Skeletal muscle tissue (tissue), 4 donors: ENCODE data around the gene RIPK4. TPM values are rescaled to one million over a fixed set of nuclear protein-coding genes. Genes with fewer than 3 reads are reported as not detected.

Experiments used
- H3K27ac ChIP-seq: one replicate; pipeline ENCODE4 v1.7.0; 2013; ENCODE audit warnings: mild to moderate bottlenecking, low read depth, low read length, inconsistent platforms
- H3K27me3 ChIP-seq, 3 donors: one replicate each; pipeline ENCODE4 v1.7.0; 2013; ENCODE audit warnings: low read length in 3 of 3; ENCODE audit not compliant: control insufficient read depth in 3 of 3, insufficient read depth in 3 of 3
- H3K36me3 ChIP-seq, 3 donors: one replicate each; pipeline ENCODE4 v1.7.0; 2013; ENCODE audit warnings: low read length in 3 of 3; ENCODE audit not compliant: control insufficient read depth in 3 of 3, insufficient read depth in 3 of 3
- H3K4me1 ChIP-seq, 3 donors: one replicate each; pipeline ENCODE4 v1.7.0; 2013; ENCODE audit warnings: low read length in 3 of 3, mild to moderate bottlenecking in 3 of 3; ENCODE audit not compliant: control insufficient read depth in 3 of 3, insufficient read depth in 3 of 3
- H3K4me3 ChIP-seq, 3 donors: one replicate each; pipeline ENCODE4 v1.7.0; 2013; ENCODE audit warnings: low read length in 3 of 3
- H3K9ac ChIP-seq, 3 donors: one replicate each; pipeline ENCODE4 v1.7.0; 2013; ENCODE audit warnings: low read length in 3 of 3, mild to moderate bottlenecking in 3 of 3, moderate library complexity in 2 of 3, low read depth in 1 of 3
- H3K9me3 ChIP-seq, 3 donors: one replicate each; pipeline ENCODE4 v1.7.0; 2013; ENCODE audit warnings: low read length in 3 of 3; ENCODE audit not compliant: control insufficient read depth in 3 of 3
- total RNA-seq: library from RNA; depleted of rRNA; stranded (reverse); fragments of >200 nt; gene quantifications from one replicate; pipeline ENCODE4 v1.2.3, GENCODE V29; 2014
- donor health status: Osteomylitis.

Gene RIPK4
- total RNA-seq, 1 donor from 2014 or later: under 0.01 TPM

DNA sequence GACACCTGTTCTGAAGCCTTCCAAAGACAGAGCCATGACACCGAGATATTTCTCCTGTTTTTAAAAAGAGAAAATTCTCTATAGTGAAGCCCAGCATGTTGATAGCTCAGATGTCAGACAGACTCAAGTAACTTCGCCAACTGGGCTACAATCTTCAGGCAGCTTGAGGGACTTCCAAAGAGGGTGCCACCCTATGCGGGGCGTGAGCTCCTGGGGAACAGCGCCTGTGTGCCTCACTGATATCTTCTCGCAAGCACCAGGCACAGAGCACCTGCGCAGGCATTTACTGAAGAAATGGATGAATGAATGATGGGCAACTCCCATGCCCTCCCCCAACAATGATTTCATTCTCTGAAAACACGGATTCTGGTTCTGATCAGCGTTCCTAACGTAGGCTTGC, 17.6 kb downstream of the RIPK4 start:
- no peak overlapping the region for H3K4me3 ChIP-seq
- H3K9me3 ChIP-seq: no peaks in the 10 kb centered on the region
- no peak overlapping the region for H3K27ac ChIP-seq
- no peaks in the 10 kb centered on the region for H3K4me1 ChIP-seq
- H3K9ac ChIP-seq: no peak overlapping the region
- H3K27me3 ChIP-seq: peaks cover 7 to 36% (median 21%) of the 10 kb centered on the region in 3 donors
- no peaks in the 10 kb centered on the region for H3K36me3 ChIP-seq

DNA sequence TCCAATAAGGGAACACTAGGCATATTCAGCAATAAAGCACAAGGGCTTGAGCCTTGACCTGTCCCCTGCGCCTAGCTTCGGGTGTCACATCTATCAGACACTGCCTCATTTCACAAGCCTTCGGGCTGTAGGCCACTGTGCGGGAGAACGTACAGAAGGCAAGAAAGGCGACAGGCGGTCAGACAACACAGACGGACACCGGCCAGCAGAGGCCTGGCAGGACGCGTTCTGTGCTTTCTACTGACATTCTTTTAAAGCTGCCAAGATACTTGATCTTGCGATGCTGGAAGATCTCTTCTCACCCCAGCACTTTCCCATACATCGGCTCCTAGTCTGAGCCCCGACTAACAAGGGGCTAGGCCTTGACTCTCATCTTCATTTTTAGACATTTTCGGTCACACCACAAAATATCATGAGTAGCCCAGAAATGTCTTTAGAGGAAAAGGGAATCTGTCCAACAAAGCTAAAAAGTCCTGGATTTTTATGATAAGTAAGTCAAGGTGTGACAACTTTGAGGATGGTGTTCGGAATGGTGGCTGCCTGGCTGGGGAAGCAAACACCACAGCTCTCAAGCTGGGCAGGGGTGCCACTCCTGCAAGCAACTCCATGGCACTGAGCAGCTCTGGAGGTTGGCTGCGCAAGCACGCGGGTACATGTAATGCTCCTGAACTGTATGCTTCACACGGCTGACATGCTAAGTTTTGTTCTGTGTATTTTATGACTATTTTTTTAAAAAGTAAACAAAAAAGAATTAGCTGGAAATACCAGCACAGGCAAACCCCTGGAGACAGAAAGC, 18.7 kb downstream of the RIPK4 start:
- H3K9ac ChIP-seq: no peak overlapping the region

DNA sequence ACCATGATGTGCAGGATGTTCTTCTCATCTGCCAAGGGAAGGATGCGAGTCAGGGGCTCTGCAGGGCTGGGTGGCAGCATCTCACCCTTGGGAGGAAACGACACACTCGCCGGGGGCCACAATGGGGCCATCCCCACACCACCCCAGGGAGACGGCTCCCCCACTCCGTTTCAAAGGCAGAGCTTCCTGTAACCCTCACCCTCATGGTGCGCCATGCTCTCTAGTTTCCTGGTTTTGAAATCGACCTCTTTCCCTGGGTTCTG, 20.2 kb downstream of the RIPK4 start:
- H3K9ac ChIP-seq: no peak overlapping the region
- peaks cover 16 to 51% (median 40%) of the 10 kb centered on the region in 3 donors for H3K27me3 ChIP-seq
- no peaks in the 10 kb centered on the region for H3K36me3 ChIP-seq
- H3K9me3 ChIP-seq: no peaks in the 10 kb centered on the region
- no peak overlapping the region for H3K27ac ChIP-seq
- H3K4me3 ChIP-seq: no peak overlapping the region
- no peaks in the 10 kb centered on the region for H3K4me1 ChIP-seq

More for the DNA sequence above, 18.7 kb downstream of the RIPK4 start:
- Histone ChIP-seq H3K9me3 (no peaks in the 10 kb centered on the region), H3K36me3 (no peaks in the 10 kb centered on the region), H3K4me3 (no peak overlapping the region), H3K27ac (no peak overlapping the region), H3K4me1 (no peaks in the 10 kb centered on the region), H3K27me3 (peaks cover 11 to 47% (median 30%) of the 10 kb centered on the region in 3 donors)

DNA sequence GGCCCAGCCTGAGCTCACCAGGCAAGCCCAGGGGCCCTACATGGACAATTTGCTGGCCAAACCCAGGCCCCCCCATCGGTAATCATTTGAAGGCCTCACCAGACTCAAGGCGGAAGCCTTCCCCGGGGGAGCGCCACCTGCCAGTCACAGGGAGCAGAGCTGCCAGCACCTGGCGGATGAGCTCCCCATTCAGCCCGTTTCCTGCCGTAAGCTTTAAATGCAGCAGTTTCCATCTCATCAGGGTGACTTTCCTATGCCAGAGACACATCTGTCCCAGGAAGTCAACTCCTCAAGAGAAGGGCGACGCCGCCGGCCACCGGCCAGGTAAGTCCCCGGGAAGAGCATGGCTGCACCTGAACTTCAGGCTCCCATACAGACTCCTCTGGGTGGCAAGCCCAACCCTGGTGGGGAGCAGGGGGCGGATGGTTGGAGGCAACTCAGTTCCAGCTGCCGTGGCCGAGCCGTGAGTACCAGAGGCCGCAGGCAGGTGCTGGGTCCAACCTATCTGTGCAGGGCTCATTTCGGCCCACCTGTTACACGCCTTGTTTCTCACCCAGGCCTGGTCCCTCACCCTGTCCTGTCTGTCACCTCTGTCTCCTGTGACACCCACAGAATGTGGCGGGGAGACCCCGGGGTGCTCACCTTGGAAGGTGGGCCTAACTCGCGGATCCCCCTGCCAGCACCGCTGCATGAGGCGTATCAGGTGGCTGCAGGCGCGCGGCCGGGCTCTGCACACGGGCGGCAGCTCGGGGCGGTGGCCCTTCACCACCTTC, 20.7 kb downstream of the RIPK4 start:
- H3K9ac ChIP-seq: no peak overlapping the region
- no peaks in the 10 kb centered on the region for H3K4me1 ChIP-seq
- no peak overlapping the region for H3K27ac ChIP-seq
- peaks cover 16 to 54% (median 45%) of the 10 kb centered on the region in 3 donors for H3K27me3 ChIP-seq
- H3K36me3 ChIP-seq: no peaks in the 10 kb centered on the region
- H3K9me3 ChIP-seq: no peaks in the 10 kb centered on the region
- H3K4me3 ChIP-seq: no peak overlapping the region

DNA sequence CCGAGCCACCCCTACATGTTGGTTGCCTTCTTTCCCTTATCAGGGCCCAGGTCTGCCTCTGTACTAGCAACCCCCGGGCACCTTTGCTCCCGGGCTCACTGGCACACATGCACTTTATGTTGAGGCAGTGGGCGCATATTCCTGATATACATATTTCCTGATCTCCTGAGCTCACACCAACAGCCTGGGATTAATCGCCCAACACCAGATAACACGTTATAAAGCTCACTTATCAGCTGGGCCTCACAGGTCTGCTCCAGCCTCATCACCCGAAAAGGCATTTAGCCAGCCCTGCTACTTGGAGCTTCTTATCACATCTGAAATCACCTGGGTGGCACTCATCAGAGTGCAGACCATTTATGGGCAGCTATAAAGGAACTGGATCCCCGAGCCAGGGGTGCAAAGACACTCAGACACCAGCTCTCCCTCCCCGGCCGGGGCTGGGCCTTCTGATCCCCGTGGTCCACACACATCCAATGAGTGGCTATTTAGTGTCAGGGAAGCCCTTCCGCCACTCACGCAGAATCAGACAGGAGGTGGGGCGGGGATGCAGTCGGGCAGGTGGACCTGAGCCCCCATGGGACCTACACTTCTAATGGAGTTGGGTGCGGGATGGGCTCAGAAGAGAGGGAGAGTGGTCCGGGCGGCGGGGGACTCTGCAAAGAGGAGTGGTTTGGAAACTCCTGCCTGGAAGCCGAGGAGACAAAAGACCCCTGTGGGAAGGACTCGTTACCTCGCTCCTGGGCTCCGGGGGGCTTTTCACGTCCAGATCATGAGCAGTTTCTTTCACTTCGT, 21.6 kb downstream of the RIPK4 start:
- Histone ChIP-seq H3K4me3 (no peak overlapping the region), H3K9ac (no peak overlapping the region), H3K27me3 (peaks cover 16 to 50% (median 45%) of the 10 kb centered on the region in 3 donors), H3K9me3 (no peaks in the 10 kb centered on the region), H3K27ac (no peak overlapping the region), H3K4me1 (no peaks in the 10 kb centered on the region), H3K36me3 (no peaks in the 10 kb centered on the region)

DNA sequence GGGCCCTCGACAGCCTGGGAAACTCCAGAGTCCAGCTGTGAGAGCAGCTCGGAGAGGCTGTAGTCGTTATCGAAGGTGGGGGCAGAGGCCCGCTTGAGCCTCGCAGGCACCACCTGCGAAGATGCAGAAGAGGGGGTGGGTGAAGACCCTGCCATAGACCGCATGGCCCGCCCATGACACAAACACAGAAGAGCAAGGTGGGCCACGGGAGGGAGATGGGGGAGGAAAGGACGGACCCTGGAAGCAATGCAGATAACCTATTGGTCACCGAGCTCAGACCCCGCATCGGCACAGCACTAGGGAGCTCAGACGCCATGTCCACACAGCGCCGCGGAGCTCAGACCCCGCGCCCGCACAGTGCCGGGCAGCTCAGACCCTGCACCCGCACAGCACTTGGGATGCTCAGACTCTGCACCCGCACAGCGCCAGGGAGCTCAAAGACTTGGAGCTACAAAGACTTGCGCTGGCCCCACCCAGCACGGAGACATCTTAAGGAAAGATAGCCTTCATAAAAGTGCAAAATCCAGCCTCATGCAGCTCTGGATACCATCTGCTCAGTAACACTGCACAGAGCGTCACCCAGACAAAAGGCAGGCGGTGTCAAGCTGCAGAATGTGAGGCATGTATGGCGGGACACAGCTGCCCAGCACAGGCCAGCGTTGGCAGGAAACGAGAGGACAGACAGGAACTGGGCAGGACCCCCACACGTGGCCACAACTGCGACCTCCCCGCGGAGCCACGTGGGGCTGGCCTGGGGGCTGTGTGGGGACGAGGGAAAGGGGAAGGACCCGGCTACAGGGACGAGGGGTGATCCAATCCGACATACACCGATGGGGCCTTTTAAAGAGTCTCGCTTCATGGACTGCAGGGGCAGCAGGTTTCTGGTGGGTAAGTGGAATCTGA, 22.6 kb downstream of the RIPK4 start:
- Histone ChIP-seq H3K9ac (no peak overlapping the region), H3K9me3 (no peaks in the 10 kb centered on the region), H3K4me3 (no peak overlapping the region), H3K36me3 (no peaks in the 10 kb centered on the region), H3K27ac (no peak overlapping the region), H3K4me1 (no peaks in the 10 kb centered on the region), H3K27me3 (peaks cover 16 to 47% (median 45%) of the 10 kb centered on the region in 3 donors)

DNA sequence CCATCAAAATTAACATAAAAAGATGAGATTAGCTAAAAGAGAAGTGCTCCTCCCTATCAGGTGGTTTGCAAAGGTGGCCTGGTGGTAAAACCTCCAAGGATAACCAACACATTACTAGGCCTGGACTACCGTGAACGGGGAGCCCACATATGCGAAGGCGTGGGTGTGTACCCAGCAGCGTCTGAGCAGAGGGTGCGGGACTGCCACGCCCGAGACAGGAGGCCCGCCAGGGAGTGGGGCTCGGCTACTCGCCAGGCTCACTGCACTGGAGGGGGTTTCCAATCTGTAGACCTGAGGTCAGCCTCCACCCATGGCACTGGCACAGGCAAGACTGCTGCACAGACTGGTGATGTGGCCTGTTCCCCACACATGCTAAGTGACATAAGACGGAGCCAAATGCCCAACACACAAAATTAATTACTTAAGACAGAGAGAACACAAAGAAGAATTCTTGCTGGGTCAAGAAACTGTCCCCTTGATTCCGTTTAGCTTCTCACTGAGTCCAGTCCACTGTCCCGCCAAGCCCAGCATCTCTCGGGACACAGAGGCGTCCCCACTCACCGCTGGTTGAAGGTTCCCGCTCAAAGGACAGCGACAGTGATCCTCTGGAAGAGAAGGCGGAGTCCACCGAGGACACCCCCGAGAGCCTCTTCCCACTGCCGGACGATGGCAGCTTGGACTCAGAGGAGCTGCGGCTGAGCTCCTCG, 23.4 kb downstream of the RIPK4 start:
- peaks cover 16 to 45% (median 42%) of the 10 kb centered on the region in 3 donors for H3K27me3 ChIP-seq

DNA sequence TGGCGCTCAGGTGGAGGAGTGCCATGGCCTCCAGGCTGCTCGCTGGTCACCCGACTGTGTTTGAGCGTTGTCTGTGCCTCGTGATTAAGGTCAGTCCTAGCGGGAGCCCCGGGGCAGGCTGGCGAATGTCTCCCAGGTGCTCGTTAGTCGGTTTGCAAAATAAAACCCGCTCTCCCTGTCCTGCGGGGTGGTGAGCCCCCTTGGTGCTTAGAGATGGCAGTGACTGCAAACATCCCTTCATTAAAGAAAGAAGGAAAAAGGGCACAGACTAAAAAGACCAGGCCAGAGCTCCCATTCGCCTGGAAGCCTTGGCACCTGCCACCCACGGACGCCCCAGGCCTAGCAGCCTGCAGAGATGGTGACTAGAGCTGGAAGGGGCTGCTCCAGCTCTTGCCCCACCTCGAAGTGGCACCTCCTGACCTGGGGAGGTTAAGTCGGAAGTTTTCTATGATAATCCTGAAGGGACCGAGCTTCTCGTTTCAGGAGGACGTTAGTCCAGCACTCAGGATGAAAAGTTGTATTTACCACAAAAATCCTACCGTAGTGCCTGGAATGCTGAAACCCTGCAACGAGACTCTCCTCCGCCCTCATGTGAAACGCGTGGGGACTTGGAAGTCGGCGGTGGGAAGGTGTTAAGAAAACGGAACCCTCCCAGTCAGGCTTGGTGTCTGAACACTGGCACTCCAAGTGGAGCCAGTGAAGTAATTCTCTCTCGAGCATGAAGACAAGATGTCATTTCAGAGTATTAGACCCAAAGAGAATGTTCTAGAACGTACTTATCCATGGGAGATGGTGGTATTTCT, 24.6 kb downstream of the RIPK4 start:
- Histone ChIP-seq H3K27ac (no peak overlapping the region), H3K9ac (no peak overlapping the region), H3K36me3 (no peaks in the 10 kb centered on the region), H3K4me3 (no peak overlapping the region), H3K27me3 (peaks cover 16 to 45% (median 42%) of the 10 kb centered on the region in 3 donors), H3K4me1 (no peaks in the 10 kb centered on the region), H3K9me3 (peaks cover 4 to 7% (median 5%) of the 10 kb centered on the region in 3 donors)

More for the DNA sequence above, 23.4 kb downstream of the RIPK4 start:
- H3K9ac ChIP-seq: no peak overlapping the region
- no peaks in the 10 kb centered on the region for H3K36me3 ChIP-seq
- peaks cover 0 to 3% (median 0%) of the 10 kb centered on the region in 3 donors for H3K9me3 ChIP-seq
- no peak overlapping the region for H3K4me3 ChIP-seq
- no peak overlapping the region for H3K27ac ChIP-seq
- no peaks in the 10 kb centered on the region for H3K4me1 ChIP-seq
